ENCODE data around the gene PSMB2. TPM values are rescaled to one million over a fixed set of nuclear protein-coding genes. Genes with fewer than 3 reads are reported as not detected.
A peak's percentile ranks its signal among the peaks of the same experiment; 100 is the strongest.

The PSMB2 gene
- total and polyA plus RNA-seq, 2 of the 8 experiments (the other 6 are each of a cell fraction or from before 2014, with no cell fraction given): 91.4 to 101 TPM

- H3K4me2 ChIP-seq (ENCODE audit: insufficient read depth in 1 of 2, low read depth in 2 of 2, low read length in 2 of 2): peak within 1 kb of the TSS; percentile 85 to 92
- TF ChIP-seq SP1 (IDR thresholded peaks at IDR 0.05; ENCODE audit: low read depth, low read length) (no peak), POLR2A (IDR thresholded peaks at IDR 0.05; ENCODE audit: control extremely low read depth in 1 of 2, low read depth in 2 of 2, low read length in 2 of 2) (peak in 1 of 2 experiments; percentile 44; a peak in 1 of 3 replicates), SP4 (IDR thresholded peaks at IDR 0.05; ENCODE audit: low read length) (0 out of 2 replicates have a peak, but pooled peaks have one; percentile 17), KDM4A (IDR thresholded peaks at IDR 0.05; ENCODE audit: low read depth, low read length, severe bottlenecking) (peak; percentile 54), ASH2L (IDR thresholded peaks at IDR 0.05; ENCODE audit: low read length) (peak; percentile 92), EGR1 (IDR thresholded peaks at IDR 0.05; ENCODE audit: borderline replicate concordance, low read depth, low read length) (0 out of 2 replicates have a peak, but pooled peaks have one; percentile 17), CBX5 (IDR thresholded peaks at IDR 0.05; ENCODE audit: low read depth, low read length) (no peak), PHF8 (conservative IDR thresholded peaks at IDR 0.05; ENCODE audit: low read depth, low read length) (peak; percentile 80; the same call in 1 of the 2 replicates), TAF1 (IDR thresholded peaks at IDR 0.05; ENCODE audit: low read depth, low read length) (peak; percentile 58; the same call in 1 of the 2 replicates), SUZ12 (IDR thresholded peaks at IDR 0.05; ENCODE audit: low read length) (no peak), MAFK (IDR thresholded peaks at IDR 0.05; ENCODE audit: low read depth, low read length) (no peak), SIN3A (conservative IDR thresholded peaks at IDR 0.05 in 1 of 2, IDR thresholded peaks at IDR 0.05 in 1 of 2; ENCODE audit: low read depth in 1 of 2, low read length in 2 of 2) (peak in 1 of 2 experiments; percentile 70; a peak in 1 of 4 replicates)
These were observed 84.2 kb downstream of the PSMB2 start, which contains the start of gene KIAA0319L for GRCh38 chr1:35557118-35557610. Gene KIAA0319L, minus strand, starts transcription at chr1:35557403. Its CDS starts 2,912 bp downstream, at chr1:35554491.

More at GRCh38 chr1:35557118-35557610, 84.2 kb downstream of the PSMB2 start, which contains the start of gene KIAA0319L:
- peak within 1 kb of the TSS; percentile 65; the same call in 1 of the 2 replicates for H2AK5ac ChIP-seq (ENCODE audit: low read depth, low read length)
- H4K20me1 ChIP-seq (replicated peaks in 1 of 2; ENCODE audit: control insufficient read depth in 1 of 2, insufficient read depth in 2 of 2, low read length in 2 of 2): peaks cover 0 to 12% of the 10 kb centered on the region in 2 experiments
- H3K56ac ChIP-seq (replicated peaks; ENCODE audit: insufficient read length, low read depth, low read length): peak within 1 kb of the TSS; percentile 90
- ChIA-PET CTCF (ENCODE audit: partially characterized antibody) (interaction anchor here (0.6 to 7.6 kb wide), 7 partner anchors 11 to 525 kb away, joined by 3 to 72 read pairs (median 4); partner anchors contain the start of gene TFAP2E), POLR2A (ENCODE audit: partially characterized antibody) (interaction anchor here (0.6 to 2.8 kb wide), 14 partner anchors 8 to 370 kb away, joined by 3 to 22 read pairs (median 4); partner anchors contain the start of gene TFAP2E)
- peak within 1 kb of the TSS; percentile 67 to 93 (median 86) for H3K9ac ChIP-seq (replicated peaks in 1 of 4; ENCODE audit: extremely low read depth in 1 of 4, low read depth in 3 of 4, low read length in 3 of 4)
- peaks cover 7% of the 10 kb centered on the region; the same call in 1 of the 2 replicates for H3K23me2 ChIP-seq (ENCODE audit: low read depth, low read length)
- peak within 1 kb of the TSS; percentile 100 for H3K18ac ChIP-seq (ENCODE audit: extremely low read depth, low read length)
- no peak within 1 kb of the TSS for H3K23ac ChIP-seq (ENCODE audit: insufficient read length)
- peak within 1 kb of the TSS; percentile 87 for H2BK12ac ChIP-seq (ENCODE audit: low read depth, low read length)
- H4K5ac ChIP-seq (ENCODE audit: insufficient read length, low read depth, low read length): peak within 1 kb of the TSS; percentile 88
- peak within 1 kb of the TSS; percentile 99 for H2BK5ac ChIP-seq (ENCODE audit: low read depth, low read length)
- H3K14ac ChIP-seq (ENCODE audit: insufficient read length): no peak within 1 kb of the TSS
- WGBS, 2 experiments (ENCODE audit: extremely low coverage in 1 of 2, insufficient coverage in 1 of 2, insufficient read length in 1 of 2, insufficient replicate concordance in 2 of 2, low coverage in 1 of 2, low lambda C conversion rate in 2 of 2, missing lambda C conversion rate in 1 of 2): 1% methylated on average over 28 of the region's 39 CpGs; no CpG with 5 or more reads in 1 of the 2 experiments
- no peaks in the 10 kb centered on the region for H3K9me3 ChIP-seq (ENCODE audit: insufficient read depth in 2 of 2, low read depth in 1 of 2, low read length in 1 of 2)
- H2BK15ac ChIP-seq (ENCODE audit: low read length): no peak within 1 kb of the TSS
- H3K36me3 ChIP-seq (ENCODE audit: control insufficient read depth in 2 of 4, insufficient read depth in 4 of 4, low read length in 3 of 4): peaks cover 3 to 37% (median 11%) of the 10 kb centered on the region in 4 experiments; a peak in 5 of 8 replicates
- DNase-seq (ENCODE audit: low read depth in 1 of 2, low spot score in 2 of 2) (peak in 1 of 2 experiments; percentile 98), FAIRE-seq (no peak)
- peak within 1 kb of the TSS; percentile 96 for H4K91ac ChIP-seq (replicated peaks; ENCODE audit: insufficient read length, low read length)
- no peak within 1 kb of the TSS for H2BK120ac ChIP-seq (replicated peaks; ENCODE audit: low read depth, low read length)
- peak within 1 kb of the TSS; percentile 72 to 91 (median 80) for H3K4me3 ChIP-seq (ENCODE audit: extremely low read depth in 1 of 4, insufficient read depth in 2 of 4, low read depth in 3 of 4, low read length in 4 of 4)
- H3K79me2 ChIP-seq (ENCODE audit: control insufficient read depth in 1 of 2, insufficient read depth in 2 of 2, low read length in 2 of 2): peaks cover 4 to 46% of the 10 kb centered on the region in 2 experiments; a peak in 3 of 4 replicates
- H3K4me1 ChIP-seq (replicated peaks in 1 of 4; ENCODE audit: control insufficient read depth in 3 of 4, insufficient read depth in 4 of 4, low read length in 3 of 4): peaks cover 7 to 20% (median 16%) of the 10 kb centered on the region in 4 experiments; a peak in 6 of 7 replicates
- peak within 1 kb of the TSS; percentile 98 for H4K8ac ChIP-seq (ENCODE audit: extremely low read depth, insufficient read depth, low read length)
- no peaks in the 10 kb centered on the region for H3K27me3 ChIP-seq (replicated peaks in 1 of 4; ENCODE audit: control insufficient read depth in 3 of 4, extremely low read depth in 1 of 4, insufficient read depth in 3 of 4, low read length in 3 of 4)
- no peak within 1 kb of the TSS for H2BK20ac ChIP-seq (ENCODE audit: low read length)
- H3K4ac ChIP-seq (replicated peaks; ENCODE audit: insufficient read length, low read depth, low read length): no peak within 1 kb of the TSS
- H3K79me1 ChIP-seq (ENCODE audit: low read depth, low read length): peaks cover 3% of the 10 kb centered on the region
- H2AFZ ChIP-seq (ENCODE audit: low read length): no peak within 1 kb of the TSS
- H3K27ac ChIP-seq (ENCODE audit: low read depth, low read length): peak within 1 kb of the TSS; percentile 96

Measured in H1 (cell line).